Measurements from ENCODE around the gene RPA1. TPM values are rescaled to one million over a fixed set of nuclear protein-coding genes. Genes with fewer than 3 reads are reported as not detected.
"Not testable (repeated sequence)": the region's sequence is repeated elsewhere in the genome, so short reads cannot be mapped to it uniquely, and the experiment has no call there.

The RPA1 gene
- total RNA-seq, 4 donors from 2014 or later, result 22.9 to 30.8 (median 29.2) TPM

DNA sequence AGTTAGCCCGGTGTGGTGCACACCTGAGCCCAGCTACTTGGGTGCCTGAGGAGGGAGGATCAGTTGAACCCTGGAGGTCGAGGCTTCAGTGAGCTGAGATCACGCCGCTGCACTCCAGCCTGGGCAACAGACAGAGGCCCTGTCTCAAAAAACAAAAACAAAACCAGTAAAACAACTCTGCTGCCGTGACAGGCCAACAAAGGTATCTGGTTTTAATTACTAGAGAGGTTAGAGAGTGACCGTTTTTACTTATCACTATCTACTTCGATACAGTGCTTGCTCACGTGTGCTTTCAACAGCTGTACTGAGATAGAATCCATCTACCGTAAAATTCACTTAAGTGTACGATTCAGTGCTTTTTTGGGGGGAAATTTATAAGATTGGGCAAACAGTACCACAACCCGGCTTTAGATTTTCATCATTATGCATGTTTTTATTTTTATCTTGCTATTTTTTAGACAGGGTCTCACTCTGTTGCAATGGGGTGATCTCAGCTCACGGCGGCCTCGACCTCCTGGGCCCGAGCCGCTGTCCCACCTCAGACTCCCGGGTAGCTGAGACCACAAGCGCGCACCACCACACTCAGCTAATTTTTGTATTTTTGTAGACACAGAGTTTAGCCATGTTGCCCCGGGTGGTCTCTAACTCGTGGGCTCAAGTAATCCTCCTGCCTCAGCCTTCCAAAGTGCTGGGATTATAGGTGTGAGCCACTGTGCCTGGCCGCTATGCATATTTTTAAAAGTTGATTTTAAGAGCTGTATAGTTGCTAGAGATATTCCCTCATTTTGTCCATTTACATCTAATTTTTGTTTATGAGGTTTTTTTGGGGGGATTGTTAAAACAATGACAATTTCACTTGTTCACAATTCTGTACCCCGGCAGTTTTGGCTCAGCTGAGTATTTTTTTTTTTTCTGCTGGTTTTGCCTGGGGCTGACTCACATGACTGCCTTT is 37.0 kb upstream of the RPA1 start:
- H3K4me3 ChIP-seq, result no peak overlapping the region
- no peaks in the 10 kb centered on the region for H3K27me3 ChIP-seq
- no peak overlapping the region for H3K27ac ChIP-seq (replicated peaks in 1 of 4)
- H3K4me1 ChIP-seq, result peaks cover 18 to 26% (median 23%) of the 10 kb centered on the region in 4 donors
- peaks cover 0 to 4% (median 0%) of the 10 kb centered on the region in 4 donors for H3K36me3 ChIP-seq
- DNase-seq (ENCODE audit: extremely low spot score), result no peak
- intact Hi-C loops (cut with DNase I), result loop anchor here (10.0 kb wide), 1 partner anchor 72 kb away; no protein-coding TSS in a partner anchor
- WGBS, result 92% methylated on average over 23 of the region's 23 CpGs
- H3K9me3 ChIP-seq, result no peaks in the 10 kb centered on the region
- TF ChIP-seq POLR2A (IDR thresholded peaks at IDR 0.05; ENCODE audit: low read depth) (no peak), EP300 (IDR thresholded peaks at IDR 0.05) (no peak), POLR2AphosphoS5 (IDR thresholded peaks at IDR 0.05) (no peak)

- Histone ChIP-seq H3K27ac (replicated peaks in 1 of 4) (no peak overlapping the region), H3K4me1 (peaks cover 20 to 24% (median 21%) of the 10 kb centered on the region in 4 donors), H3K4me3 (no peak overlapping the region), H3K27me3 (no peaks in the 10 kb centered on the region), H3K9me3 (no peaks in the 10 kb centered on the region), H3K36me3 (peaks cover 0 to 4% (median 0%) of the 10 kb centered on the region in 4 donors)
- 53% methylated on average over 1 of the region's 1 CpG for WGBS
- TF ChIP-seq POLR2AphosphoS5 (IDR thresholded peaks at IDR 0.05) (no peak), POLR2A (IDR thresholded peaks at IDR 0.05; ENCODE audit: low read depth) (no peak), EP300 (IDR thresholded peaks at IDR 0.05) (no peak)
- TF ChIP-seq, protein P1, sequence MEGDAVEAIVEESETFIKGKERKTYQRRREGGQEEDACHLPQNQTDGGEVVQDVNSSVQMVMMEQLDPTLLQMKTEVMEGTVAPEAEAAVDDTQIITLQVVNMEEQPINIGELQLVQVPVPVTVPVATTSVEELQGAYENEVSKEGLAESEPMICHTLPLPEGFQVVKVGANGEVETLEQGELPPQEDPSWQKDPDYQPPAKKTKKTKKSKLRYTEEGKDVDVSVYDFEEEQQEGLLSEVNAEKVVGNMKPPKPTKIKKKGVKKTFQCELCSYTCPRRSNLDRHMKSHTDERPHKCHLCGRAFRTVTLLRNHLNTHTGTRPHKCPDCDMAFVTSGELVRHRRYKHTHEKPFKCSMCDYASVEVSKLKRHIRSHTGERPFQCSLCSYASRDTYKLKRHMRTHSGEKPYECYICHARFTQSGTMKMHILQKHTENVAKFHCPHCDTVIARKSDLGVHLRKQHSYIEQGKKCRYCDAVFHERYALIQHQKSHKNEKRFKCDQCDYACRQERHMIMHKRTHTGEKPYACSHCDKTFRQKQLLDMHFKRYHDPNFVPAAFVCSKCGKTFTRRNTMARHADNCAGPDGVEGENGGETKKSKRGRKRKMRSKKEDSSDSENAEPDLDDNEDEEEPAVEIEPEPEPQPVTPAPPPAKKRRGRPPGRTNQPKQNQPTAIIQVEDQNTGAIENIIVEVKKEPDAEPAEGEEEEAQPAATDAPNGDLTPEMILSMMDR (IDR thresholded peaks at IDR 0.05), result no peak
- DNase-seq (ENCODE audit: extremely low spot score), result no peak
- intact Hi-C loops (cut with DNase I), result loop anchor here (10.0 kb wide), 1 partner anchor 71 kb away; no protein-coding TSS in a partner anchor
Measured at GRCh38 chr17:1793447-1793806, 36.4 kb upstream of the RPA1 start.

DNA sequence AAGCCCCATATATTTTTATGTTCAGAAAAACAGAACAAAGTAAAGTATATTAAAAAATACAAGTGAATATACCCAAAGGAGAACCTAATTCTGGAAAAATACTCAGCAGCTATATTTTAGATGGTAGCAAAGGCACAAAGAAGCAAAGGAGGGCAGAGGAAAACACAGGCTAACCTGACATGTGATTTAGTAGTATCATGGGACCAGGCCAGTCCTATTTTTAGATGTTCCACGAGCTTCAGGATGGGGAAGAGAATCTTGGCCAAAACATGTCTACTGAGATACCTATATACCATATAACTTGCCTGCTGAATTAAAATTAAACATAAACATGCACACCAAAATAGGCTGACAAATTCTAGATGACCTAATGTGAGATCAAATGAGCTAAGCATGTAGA is 33.0 kb upstream of the RPA1 start:
- peak overlapping the region; percentile 57 to 81 (median 62) for H3K27ac ChIP-seq (replicated peaks in 1 of 4)
- no peak for DNase-seq (ENCODE audit: extremely low spot score)
- H3K4me3 ChIP-seq, result no peak overlapping the region
- H3K27me3 ChIP-seq, result no peaks in the 10 kb centered on the region
- H3K36me3 ChIP-seq, result peaks cover 9 to 28% (median 19%) of the 10 kb centered on the region in 4 donors
- peaks cover 20 to 24% (median 22%) of the 10 kb centered on the region in 4 donors for H3K4me1 ChIP-seq
- TF ChIP-seq POLR2AphosphoS5 (IDR thresholded peaks at IDR 0.05) (peak in 1 of 2 donors; percentile 78), POLR2A (IDR thresholded peaks at IDR 0.05; ENCODE audit: low read depth) (no peak)
- H3K9me3 ChIP-seq, result no peaks in the 10 kb centered on the region
- WGBS, result 13% methylated on average over 1 of the region's 1 CpG
- intact Hi-C loops (cut with DNase I), result loop anchor here (10.0 kb wide), 1 partner anchor 68 kb away; no protein-coding TSS in a partner anchor

DNA sequence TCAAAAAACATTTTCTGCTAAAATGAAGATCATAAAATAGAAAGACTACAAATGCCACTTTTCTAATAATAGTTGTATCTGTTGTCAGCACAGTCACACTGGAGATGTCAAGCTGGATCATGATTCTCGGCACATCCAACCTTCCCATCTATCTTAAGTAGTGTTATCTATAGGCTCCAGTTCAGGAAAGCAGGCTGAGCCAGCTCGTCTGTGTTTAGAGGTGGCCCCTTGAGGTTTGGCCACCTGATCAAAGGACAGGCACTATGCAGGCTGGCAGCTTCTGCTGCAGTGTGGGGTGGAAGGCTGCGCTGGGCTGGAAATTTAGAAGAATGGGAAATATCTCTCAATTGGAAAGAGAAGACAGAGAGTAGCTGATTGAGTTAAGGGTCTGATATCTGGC is 32.5 kb upstream of the RPA1 start:
- Histone ChIP-seq H3K4me3 (no peak overlapping the region), H3K9me3 (no peaks in the 10 kb centered on the region), H3K4me1 (peaks cover 20 to 24% (median 22%) of the 10 kb centered on the region in 4 donors), H3K36me3 (peaks cover 9 to 29% (median 22%) of the 10 kb centered on the region in 4 donors), H3K27ac (replicated peaks in 1 of 4) (peak overlapping the region; percentile 57 to 81 (median 62)), H3K27me3 (no peaks in the 10 kb centered on the region)
- 64% methylated on average over 3 of the region's 3 CpGs for WGBS
- intact Hi-C loops (cut with DNase I), result loop anchor here (10.0 kb wide), 1 partner anchor 67 kb away; no protein-coding TSS in a partner anchor
- no peak for DNase-seq (ENCODE audit: extremely low spot score)
- TF ChIP-seq, protein P1 (IDR thresholded peaks at IDR 0.05), result no peak
- TF ChIP-seq POLR2AphosphoS5 (IDR thresholded peaks at IDR 0.05) (no peak), POLR2A (IDR thresholded peaks at IDR 0.05; ENCODE audit: low read depth) (no peak), EP300 (IDR thresholded peaks at IDR 0.05) (no peak)

- WGBS, result 97% methylated on average over 8 of the region's 8 CpGs
- H3K9me3 ChIP-seq; H3K27me3 ChIP-seq; H3K4me3 ChIP-seq; DNase-seq (ENCODE audit: extremely low spot score): not testable (repeated sequence)
- Histone ChIP-seq H3K27ac (replicated peaks in 1 of 4) (peak overlapping the region in 2 of 4 donors; percentile 65 to 81), H3K4me1 (peaks cover 20 to 24% (median 22%) of the 10 kb centered on the region in 4 donors), H3K36me3 (peaks cover 9 to 33% (median 26%) of the 10 kb centered on the region in 4 donors)
- intact Hi-C loops (cut with DNase I), result loop anchor here (10.0 kb wide), 1 partner anchor 67 kb away; no protein-coding TSS in a partner anchor
Measured at GRCh38 chr17:1797846-1798245, 32.0 kb upstream of the RPA1 start.

GRCh38 chr17:1800240-1800639 is 29.6 kb upstream of the RPA1 start:
- Histone ChIP-seq H3K4me3 (no peak overlapping the region), H3K27ac (replicated peaks in 1 of 4) (no peak overlapping the region), H3K27me3 (no peaks in the 10 kb centered on the region), H3K36me3 (peaks cover 22 to 53% (median 39%) of the 10 kb centered on the region in 4 donors), H3K4me1 (peaks cover 20 to 22% (median 21%) of the 10 kb centered on the region in 4 donors), H3K9me3 (no peaks in the 10 kb centered on the region)
- no peak for DNase-seq (ENCODE audit: extremely low spot score)
- 97% methylated on average over 7 of the region's 7 CpGs for WGBS
- intact Hi-C loops (cut with DNase I), result no loop called here
- TF ChIP-seq EP300 (IDR thresholded peaks at IDR 0.05) (no peak), POLR2A (IDR thresholded peaks at IDR 0.05; ENCODE audit: low read depth) (no peak), POLR2AphosphoS5 (IDR thresholded peaks at IDR 0.05) (no peak)
- TF ChIP-seq, protein P1 (IDR thresholded peaks at IDR 0.05), result no peak
